Measurements from ENCODE around the gene NGLY1. TPM values are rescaled to one million over a fixed set of nuclear protein-coding genes. Genes with fewer than 3 reads are reported as not detected.

Gene NGLY1
- total RNA-seq, 4 donors from 2014 or later: 32.9 to 101 (median 46.4) TPM

DNA sequence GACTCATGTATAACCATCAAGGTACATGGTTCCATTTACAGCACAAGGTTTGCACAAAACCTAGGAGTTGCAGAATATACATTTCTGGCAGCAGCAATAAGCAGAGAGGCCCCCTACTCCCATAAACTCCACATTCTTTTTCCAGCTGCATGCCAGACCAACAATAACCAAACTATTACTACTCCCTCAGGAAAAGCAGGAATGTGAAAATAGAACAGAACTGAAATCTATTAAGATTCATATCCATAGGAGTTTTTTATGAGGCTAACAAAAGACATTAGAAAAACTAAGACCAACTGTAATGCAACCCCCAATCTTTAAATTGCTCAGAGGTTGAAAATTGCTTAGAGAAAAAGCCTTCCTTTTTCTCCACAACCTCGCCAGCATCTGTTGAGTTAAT lies 90.9 kb downstream of the NGLY1 start:
- Histone ChIP-seq H3K4me3 (no peak overlapping the region), H3K4me1 (no peaks in the 10 kb centered on the region), H3K27ac (no peak overlapping the region), H3K36me3 (no peaks in the 10 kb centered on the region), H3K9me3 (no peaks in the 10 kb centered on the region), H3K27me3 (no peaks in the 10 kb centered on the region)
- TF ChIP-seq POLR2A (IDR thresholded peaks at IDR 0.05): no peak
- TF ChIP-seq, protein P1, sequence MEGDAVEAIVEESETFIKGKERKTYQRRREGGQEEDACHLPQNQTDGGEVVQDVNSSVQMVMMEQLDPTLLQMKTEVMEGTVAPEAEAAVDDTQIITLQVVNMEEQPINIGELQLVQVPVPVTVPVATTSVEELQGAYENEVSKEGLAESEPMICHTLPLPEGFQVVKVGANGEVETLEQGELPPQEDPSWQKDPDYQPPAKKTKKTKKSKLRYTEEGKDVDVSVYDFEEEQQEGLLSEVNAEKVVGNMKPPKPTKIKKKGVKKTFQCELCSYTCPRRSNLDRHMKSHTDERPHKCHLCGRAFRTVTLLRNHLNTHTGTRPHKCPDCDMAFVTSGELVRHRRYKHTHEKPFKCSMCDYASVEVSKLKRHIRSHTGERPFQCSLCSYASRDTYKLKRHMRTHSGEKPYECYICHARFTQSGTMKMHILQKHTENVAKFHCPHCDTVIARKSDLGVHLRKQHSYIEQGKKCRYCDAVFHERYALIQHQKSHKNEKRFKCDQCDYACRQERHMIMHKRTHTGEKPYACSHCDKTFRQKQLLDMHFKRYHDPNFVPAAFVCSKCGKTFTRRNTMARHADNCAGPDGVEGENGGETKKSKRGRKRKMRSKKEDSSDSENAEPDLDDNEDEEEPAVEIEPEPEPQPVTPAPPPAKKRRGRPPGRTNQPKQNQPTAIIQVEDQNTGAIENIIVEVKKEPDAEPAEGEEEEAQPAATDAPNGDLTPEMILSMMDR (IDR thresholded peaks at IDR 0.05): no peak
- no peak for DNase-seq

- no peaks in the 10 kb centered on the region for H3K9me3 ChIP-seq
- no peak overlapping the region for H3K4me3 ChIP-seq
- H3K27ac ChIP-seq: no peak overlapping the region
- H3K36me3 ChIP-seq: no peaks in the 10 kb centered on the region
- TF ChIP-seq, protein P1 (IDR thresholded peaks at IDR 0.05): no peak
- TF ChIP-seq POLR2A (IDR thresholded peaks at IDR 0.05): no peak
- no peak for DNase-seq
- no peaks in the 10 kb centered on the region for H3K4me1 ChIP-seq
- no peaks in the 10 kb centered on the region for H3K27me3 ChIP-seq
These were observed 92.3 kb downstream of the NGLY1 start for GRCh38 chr3:25690768-25691533.

GRCh38 chr3:25689226-25689625 lies 94.0 kb downstream of the NGLY1 start:
- Histone ChIP-seq H3K4me1 (no peaks in the 10 kb centered on the region), H3K27ac (no peak overlapping the region), H3K4me3 (no peak overlapping the region), H3K36me3 (no peaks in the 10 kb centered on the region), H3K27me3 (no peaks in the 10 kb centered on the region), H3K9me3 (no peaks in the 10 kb centered on the region)
- DNase-seq: no peak
- TF ChIP-seq, protein P1 (IDR thresholded peaks at IDR 0.05): no peak
- no peak for TF ChIP-seq POLR2A (IDR thresholded peaks at IDR 0.05)

- Histone ChIP-seq H3K36me3 (no peaks in the 10 kb centered on the region), H3K4me1 (no peaks in the 10 kb centered on the region), H3K9me3 (no peaks in the 10 kb centered on the region), H3K4me3 (no peak overlapping the region), H3K27ac (no peak overlapping the region), H3K27me3 (no peaks in the 10 kb centered on the region)
- TF ChIP-seq POLR2A (IDR thresholded peaks at IDR 0.05): no peak
- DNase-seq: no peak
These were observed 95.5 kb downstream of the NGLY1 start for GRCh38 chr3:25687742-25688141.

DNA sequence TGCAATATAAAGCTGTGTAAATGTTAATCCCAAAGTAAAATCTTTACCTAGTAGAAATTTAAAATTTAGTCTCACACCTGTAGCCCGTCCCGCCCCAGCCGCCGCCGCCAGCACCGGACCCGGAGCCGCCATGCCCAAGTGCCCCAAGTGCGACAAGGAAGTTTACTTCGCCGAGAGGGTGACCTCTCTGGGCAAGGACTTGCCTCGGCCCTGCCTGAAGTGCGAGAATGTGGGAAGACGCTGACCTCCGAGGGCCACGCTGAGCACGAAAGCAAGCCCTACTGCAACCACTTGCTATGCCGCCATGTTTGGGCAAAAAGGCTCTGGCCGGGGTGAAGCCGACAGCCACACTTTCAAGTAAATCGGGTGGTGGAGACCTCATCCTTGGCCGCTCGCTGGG lies 96.5 kb downstream of the NGLY1 start:
- TF ChIP-seq, protein P1 (IDR thresholded peaks at IDR 0.05): no peak
- no peak for TF ChIP-seq POLR2A (IDR thresholded peaks at IDR 0.05)
- Histone ChIP-seq H3K4me3 (no peak overlapping the region), H3K9me3 (no peaks in the 10 kb centered on the region), H3K27ac (no peak overlapping the region), H3K4me1 (no peaks in the 10 kb centered on the region), H3K27me3 (no peaks in the 10 kb centered on the region), H3K36me3 (no peaks in the 10 kb centered on the region)
- DNase-seq: no peak

GRCh38 chr3:25683882-25684281 lies 99.4 kb downstream of the NGLY1 start:
- no peaks in the 10 kb centered on the region for H3K9me3 ChIP-seq

More at GRCh38 chr3:25683882-25684281, 99.4 kb downstream of the NGLY1 start:
- Histone ChIP-seq H3K4me1 (no peaks in the 10 kb centered on the region), H3K4me3 (no peak overlapping the region), H3K27me3 (no peaks in the 10 kb centered on the region), H3K36me3 (no peaks in the 10 kb centered on the region), H3K27ac (no peak overlapping the region)
- TF ChIP-seq, protein P1 (IDR thresholded peaks at IDR 0.05): no peak
- no peak for TF ChIP-seq POLR2A (IDR thresholded peaks at IDR 0.05)
- DNase-seq: no peak
